Measurements from ENCODE around the gene DCC. TPM values are rescaled to one million over a fixed set of nuclear protein-coding genes. Genes with fewer than 3 reads are reported as not detected.
"Not testable (repeated sequence)": the region's sequence is repeated elsewhere in the genome, so short reads cannot be mapped to it uniquely, and the experiment has no call there.

DCC gene
- total RNA-seq, 1 donor from 2014 or later = 1.0 TPM

GRCh38 chr18:53467756-53468155, 1127.8 kb downstream of the DCC start:
- no peaks in the 10 kb centered on the region for H3K9me3 Mint-ChIP-seq
- no peaks in the 10 kb centered on the region for H3K27me3 Mint-ChIP-seq (ENCODE audit: low read depth)
- no peaks in the 10 kb centered on the region for H3K36me3 Mint-ChIP-seq
- no peak for TF ChIP-seq CTCF (IDR thresholded peaks at IDR 0.05; ENCODE audit: unreplicated experiment)
- no peak overlapping the region for H3K4me3 Mint-ChIP-seq
- H3K4me1 Mint-ChIP-seq = no peaks in the 10 kb centered on the region
- no peak for DNase-seq (ENCODE audit: low spot score in 2 of 2, unreplicated experiment in 2 of 2)
- H3K27ac Mint-ChIP-seq = no peak overlapping the region

GRCh38 chr18:53468173-53468572, 1128.2 kb downstream of the DCC start:
- H3K4me1 Mint-ChIP-seq; H3K27me3 Mint-ChIP-seq (ENCODE audit: low read depth); H3K4me3 Mint-ChIP-seq; H3K9me3 Mint-ChIP-seq; H3K36me3 Mint-ChIP-seq; H3K27ac Mint-ChIP-seq; DNase-seq (ENCODE audit: low spot score in 2 of 2, unreplicated experiment in 2 of 2): not testable (repeated sequence)

- DNase-seq (ENCODE audit: low spot score in 2 of 2, unreplicated experiment in 2 of 2) = no peak
- no peak for TF ChIP-seq CTCF (IDR thresholded peaks at IDR 0.05; ENCODE audit: unreplicated experiment)
Observed at GRCh38 chr18:53472546-53472945, 1132.5 kb downstream of the DCC start.

GRCh38 chr18:53478155-53478554, 1138.2 kb downstream of the DCC start:
- Mint-ChIP-seq H3K9me3 (peaks cover 23% of the 10 kb centered on the region), H3K4me3 (no peak overlapping the region), H3K4me1 (peaks cover 5% of the 10 kb centered on the region), H3K27ac (no peak overlapping the region), H3K36me3 (no peaks in the 10 kb centered on the region), H3K27me3 (ENCODE audit: low read depth) (peaks cover 2% of the 10 kb centered on the region)
- no peak for TF ChIP-seq CTCF (IDR thresholded peaks at IDR 0.05; ENCODE audit: unreplicated experiment)
- no peak for DNase-seq (ENCODE audit: low spot score in 2 of 2, unreplicated experiment in 2 of 2)

More at GRCh38 chr18:53472546-53472945, 1132.5 kb downstream of the DCC start:
- Mint-ChIP-seq H3K27me3 (ENCODE audit: low read depth) (no peaks in the 10 kb centered on the region), H3K27ac (no peak overlapping the region), H3K9me3 (peaks cover 22% of the 10 kb centered on the region), H3K4me1 (no peaks in the 10 kb centered on the region), H3K4me3 (no peak overlapping the region), H3K36me3 (no peaks in the 10 kb centered on the region)

- Mint-ChIP-seq H3K4me1 (peaks cover 23% of the 10 kb centered on the region), H3K36me3 (no peaks in the 10 kb centered on the region), H3K27ac (no peak overlapping the region), H3K27me3 (ENCODE audit: low read depth) (peaks cover 2% of the 10 kb centered on the region), H3K9me3 (no peaks in the 10 kb centered on the region), H3K4me3 (no peak overlapping the region)
- TF ChIP-seq CTCF (IDR thresholded peaks at IDR 0.05; ENCODE audit: unreplicated experiment) = no peak
- DNase-seq (ENCODE audit: low spot score in 2 of 2, unreplicated experiment in 2 of 2) = no peak
Observed at GRCh38 chr18:53486296-53486695, 1146.3 kb downstream of the DCC start.

- H3K27me3 Mint-ChIP-seq (ENCODE audit: low read depth) = peaks cover 2% of the 10 kb centered on the region
- peak overlapping the region; percentile 26 for H3K27ac Mint-ChIP-seq
- H3K4me1 Mint-ChIP-seq = peaks cover 19% of the 10 kb centered on the region
- TF ChIP-seq CTCF (IDR thresholded peaks at IDR 0.05; ENCODE audit: unreplicated experiment) = no peak
- no peaks in the 10 kb centered on the region for H3K36me3 Mint-ChIP-seq
- H3K9me3 Mint-ChIP-seq = peaks cover 14% of the 10 kb centered on the region
- DNase-seq (ENCODE audit: low spot score in 2 of 2, unreplicated experiment in 2 of 2) = no peak
- no peak overlapping the region for H3K4me3 Mint-ChIP-seq
Observed at GRCh38 chr18:53489266-53489665, 1149.3 kb downstream of the DCC start.
